AG09309 (cell line): ENCODE measurements around the gene ZNF616.

Experiments
- DNase-seq: peaks from one replicate; pipeline ENCODE4 v3.0.0-alpha.2; 2010; ENCODE audit warnings: low read depth
- H3K4me3 ChIP-seq: 2 replicates; pipeline ENCODE4 v1.5.1; 2011; ENCODE audit warnings: mild to moderate bottlenecking, low read depth, low read length, moderate library complexity; ENCODE audit not compliant: control insufficient read depth
- CTCF ChIP-seq: IDR thresholded peaks from 2 replicates; pipeline ENCODE4 v1.5.1; 2011; ENCODE audit warnings: mild to moderate bottlenecking, low read depth, low read length, inconsistent platforms; ENCODE audit not compliant: insufficient read depth, control insufficient read depth; ENCODE audit errors: missing control alignments

ZNF616 gene

GRCh38 chr19:52139252-52140031 lies at the start of gene ZNF616:
Gene ZNF616 (minus strand): TSS chr19:52139938. CDS start chr19:52130512, 9,426 bp downstream.
- DNase-seq, result peak; percentile 62
- H3K4me3 ChIP-seq, result peak within 1 kb of the TSS; percentile 94
- peak; percentile 87 for TF ChIP-seq CTCF

- no peak for TF ChIP-seq CTCF
- no peak for DNase-seq
Measured at GRCh38 chr19:52188822-52189734, 49.3 kb upstream of the ZNF616 start.

GRCh38 chr19:52187407-52187806 lies 47.7 kb upstream of the ZNF616 start:
- no peak for TF ChIP-seq CTCF
- H3K4me3 ChIP-seq, result no peak overlapping the region
- DNase-seq, result no peak

More at GRCh38 chr19:52188822-52189734, 49.3 kb upstream of the ZNF616 start:
- H3K4me3 ChIP-seq, result peak overlapping the region; percentile 19

GRCh38 chr19:52176574-52176973 lies 36.8 kb upstream of the ZNF616 start:
- H3K4me3 ChIP-seq, result no peak overlapping the region
- no peak for TF ChIP-seq CTCF
- DNase-seq, result no peak

- no peak for DNase-seq
- no peak overlapping the region for H3K4me3 ChIP-seq
- no peak for TF ChIP-seq CTCF
Measured at GRCh38 chr19:52172347-52172746, 32.6 kb upstream of the ZNF616 start.

- no peak for TF ChIP-seq CTCF
Measured at GRCh38 chr19:52171321-52172169, 31.8 kb upstream of the ZNF616 start, which contains the start of gene ZNF836. Gene ZNF836 (minus strand): TSS chr19:52171621. CDS start chr19:52168072, 3,549 bp downstream.

More at GRCh38 chr19:52171321-52172169, 31.8 kb upstream of the ZNF616 start, which contains the start of gene ZNF836:
- no peak for DNase-seq
- peak within 1 kb of the TSS; percentile 50 for H3K4me3 ChIP-seq
